Endodermal cell (in vitro differentiated cells): ENCODE results near the gene VOPP1. TPM values are rescaled to one million over a fixed set of nuclear protein-coding genes. Genes with fewer than 3 reads are reported as not detected.

Source experiments
- DNase-seq: peaks from one replicate; pipeline ENCODE4 v3.0.0-alpha.2; 2017
- H3K27ac ChIP-seq: 2 replicates; pipeline ENCODE4 v1.5.1; 2013; ENCODE audit warnings: mild to moderate bottlenecking, low read depth, low read length, moderate library complexity
- H3K27me3 ChIP-seq: 2 replicates; pipeline ENCODE4 v1.6.1; 2013; ENCODE audit warnings: mild to moderate bottlenecking, low read length, moderate library complexity; ENCODE audit not compliant: insufficient read depth, control insufficient read depth, poor library complexity, severe bottlenecking
- H3K36me3 ChIP-seq: 2 replicates; pipeline ENCODE4 v1.7.0; 2013; ENCODE audit warnings: mild to moderate bottlenecking, low read length, moderate library complexity; ENCODE audit not compliant: control insufficient read depth, insufficient read depth
- H3K4me1 ChIP-seq: one replicate; pipeline ENCODE4 v1.7.0; 2013; ENCODE audit warnings: low read length; ENCODE audit not compliant: control insufficient read depth, insufficient read depth
- H3K4me3 ChIP-seq: 2 replicates; pipeline ENCODE4 v1.5.1; 2013; ENCODE audit warnings: mild to moderate bottlenecking, low read length, moderate library complexity
- H3K9ac ChIP-seq: 2 replicates; pipeline ENCODE4 v1.6.1; 2013; ENCODE audit warnings: mild to moderate bottlenecking, low read length, moderate library complexity; ENCODE audit not compliant: poor library complexity, severe bottlenecking; ENCODE audit errors: extremely low read depth
- H3K9me3 ChIP-seq: 2 replicates; pipeline ENCODE4 v1.6.1; 2013; ENCODE audit warnings: mild to moderate bottlenecking, low read length, moderate library complexity; ENCODE audit not compliant: control insufficient read depth
- H3K27ac Mint-ChIP-seq: 2 replicates; pipeline ENCODE4 v1.8.0; 2020; ENCODE audit warnings: mixed read lengths
- H3K27me3 Mint-ChIP-seq: 2 replicates; pipeline ENCODE4 v1.8.0; 2021; ENCODE audit warnings: mild to moderate bottlenecking, mixed read lengths; ENCODE audit not compliant: insufficient read depth
- H3K36me3 Mint-ChIP-seq: 2 replicates; pipeline ENCODE4 v1.8.0; 2020; ENCODE audit warnings: low read depth, mixed read lengths
- H3K4me1 Mint-ChIP-seq: 2 replicates; pipeline ENCODE4 v1.8.0; 2020; ENCODE audit warnings: mixed read lengths
- H3K4me3 Mint-ChIP-seq: 2 replicates; pipeline ENCODE4 v1.8.0; 2020; ENCODE audit warnings: mild to moderate bottlenecking, moderate library complexity, mixed read lengths
- H3K9me3 Mint-ChIP-seq: 2 replicates; pipeline ENCODE4 v1.8.0; 2020; ENCODE audit warnings: mild to moderate bottlenecking, mixed read lengths
- WGBS, 2 experiments: methylation state at CpG; one replicate each; pipeline versions ENCODE4 v1.1.5 to v1.1.7; 2013; ENCODE audit warnings: missing lambda C conversion rate in 2 of 2, mixed read lengths in 1 of 2; ENCODE audit not compliant: insufficient coverage in 1 of 2, insufficient read length in 1 of 2; 5-methylcytosine and 5-hydroxymethylcytosine counted together
- total RNA-seq, 2 donors: library from RNA; stranded (reverse); fragmentation: NEBNext Ultra II Directional in 1 of 2; extraction: Animal tissue kit (Norgen Biotek cat#: 25700) in 1 of 2; gene quantifications; 2 replicates in 1 of 2; 3 replicates in 1 of 2; pipeline ENCODE4 v1.2.1, GENCODE V29; 2021
- TF ChIP-seq, protein P1 (sequence below): fragments of 200-600 bp; sonication (generic); conservative IDR thresholded peaks from 2 replicates; pipeline ENCODE4 v1.5.0; 2021; ENCODE audit warnings: antibody characterized with exemption, mild to moderate bottlenecking

The VOPP1 gene
- total RNA-seq, 2 donors from 2014 or later = 48.8 to 53.6 TPM

DNA sequence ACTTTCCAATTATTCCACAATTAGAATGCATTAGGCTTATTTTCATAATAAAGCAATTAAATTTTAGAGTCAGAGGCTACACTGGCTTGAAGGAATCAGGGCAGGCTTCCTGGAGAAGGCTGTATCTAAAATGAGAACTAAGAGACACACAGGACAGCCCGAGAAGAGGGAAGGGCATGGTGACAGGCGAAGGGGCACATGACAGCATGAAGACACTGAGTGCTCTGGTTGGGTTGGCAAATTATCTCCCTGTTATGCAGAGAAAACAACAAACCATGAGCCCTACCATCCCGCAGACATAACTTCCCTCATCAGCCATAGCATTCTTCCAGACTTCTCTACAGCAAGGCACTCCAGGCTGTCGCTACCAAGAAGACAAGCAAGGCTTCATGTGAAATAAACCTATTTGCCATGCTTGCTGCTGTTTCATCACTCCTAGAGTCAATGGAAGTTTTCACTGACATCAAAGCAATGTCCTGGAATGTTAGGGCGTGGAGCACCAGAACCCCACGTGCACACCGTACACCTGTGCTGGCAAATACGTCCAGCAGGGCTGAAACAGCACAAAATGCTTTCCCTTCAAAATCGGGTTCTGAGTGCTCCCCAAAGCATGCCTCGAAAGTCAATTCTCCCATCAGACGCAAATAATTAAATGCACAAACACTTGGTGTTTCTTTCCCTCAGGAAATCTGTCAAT is 21.3 kb downstream of the VOPP1 start:
- no peaks in the 10 kb centered on the region for H3K27me3 ChIP-seq
- H3K36me3 ChIP-seq = peaks cover 9% of the 10 kb centered on the region
- peaks cover 2% of the 10 kb centered on the region for H3K4me1 ChIP-seq
- H3K9me3 Mint-ChIP-seq = no peaks in the 10 kb centered on the region
- H3K4me1 Mint-ChIP-seq = peaks cover 28% of the 10 kb centered on the region
- H3K27me3 Mint-ChIP-seq = no peaks in the 10 kb centered on the region
- no peaks in the 10 kb centered on the region for H3K9me3 ChIP-seq
- no peak overlapping the region for H3K4me3 Mint-ChIP-seq
- H3K27ac Mint-ChIP-seq = no peak overlapping the region
- H3K9ac ChIP-seq = no peak overlapping the region
- peak; percentile 26 for DNase-seq
- H3K27ac ChIP-seq = no peak overlapping the region
- TF ChIP-seq, protein P1, sequence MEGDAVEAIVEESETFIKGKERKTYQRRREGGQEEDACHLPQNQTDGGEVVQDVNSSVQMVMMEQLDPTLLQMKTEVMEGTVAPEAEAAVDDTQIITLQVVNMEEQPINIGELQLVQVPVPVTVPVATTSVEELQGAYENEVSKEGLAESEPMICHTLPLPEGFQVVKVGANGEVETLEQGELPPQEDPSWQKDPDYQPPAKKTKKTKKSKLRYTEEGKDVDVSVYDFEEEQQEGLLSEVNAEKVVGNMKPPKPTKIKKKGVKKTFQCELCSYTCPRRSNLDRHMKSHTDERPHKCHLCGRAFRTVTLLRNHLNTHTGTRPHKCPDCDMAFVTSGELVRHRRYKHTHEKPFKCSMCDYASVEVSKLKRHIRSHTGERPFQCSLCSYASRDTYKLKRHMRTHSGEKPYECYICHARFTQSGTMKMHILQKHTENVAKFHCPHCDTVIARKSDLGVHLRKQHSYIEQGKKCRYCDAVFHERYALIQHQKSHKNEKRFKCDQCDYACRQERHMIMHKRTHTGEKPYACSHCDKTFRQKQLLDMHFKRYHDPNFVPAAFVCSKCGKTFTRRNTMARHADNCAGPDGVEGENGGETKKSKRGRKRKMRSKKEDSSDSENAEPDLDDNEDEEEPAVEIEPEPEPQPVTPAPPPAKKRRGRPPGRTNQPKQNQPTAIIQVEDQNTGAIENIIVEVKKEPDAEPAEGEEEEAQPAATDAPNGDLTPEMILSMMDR = no peak
- 93 to 97% methylated on average over 9 to 11 of the region's 11 CpGs for WGBS, 2 experiments
- H3K36me3 Mint-ChIP-seq = no peaks in the 10 kb centered on the region
- no peak overlapping the region for H3K4me3 ChIP-seq

GRCh38 chr7:55550010-55550663 is 22.2 kb downstream of the VOPP1 start:
- no peak overlapping the region for H3K27ac ChIP-seq
- TF ChIP-seq, protein P1 = peak; percentile 48
- 95 to 97% methylated on average over 11 to 15 of the region's 15 CpGs for WGBS, 2 experiments
- H3K4me3 Mint-ChIP-seq = no peak overlapping the region
- H3K9me3 Mint-ChIP-seq = no peaks in the 10 kb centered on the region
- H3K9ac ChIP-seq = no peak overlapping the region
- H3K27me3 ChIP-seq = no peaks in the 10 kb centered on the region
- H3K4me1 ChIP-seq = no peaks in the 10 kb centered on the region
- no peaks in the 10 kb centered on the region for H3K27me3 Mint-ChIP-seq
- peaks cover 22% of the 10 kb centered on the region for H3K4me1 Mint-ChIP-seq
- H3K36me3 ChIP-seq = peaks cover under 1% of the 10 kb centered on the region
- no peak overlapping the region for H3K4me3 ChIP-seq
- no peak overlapping the region for H3K27ac Mint-ChIP-seq
- H3K9me3 ChIP-seq = no peaks in the 10 kb centered on the region
- DNase-seq = peak; percentile 49
- H3K36me3 Mint-ChIP-seq = no peaks in the 10 kb centered on the region

DNA sequence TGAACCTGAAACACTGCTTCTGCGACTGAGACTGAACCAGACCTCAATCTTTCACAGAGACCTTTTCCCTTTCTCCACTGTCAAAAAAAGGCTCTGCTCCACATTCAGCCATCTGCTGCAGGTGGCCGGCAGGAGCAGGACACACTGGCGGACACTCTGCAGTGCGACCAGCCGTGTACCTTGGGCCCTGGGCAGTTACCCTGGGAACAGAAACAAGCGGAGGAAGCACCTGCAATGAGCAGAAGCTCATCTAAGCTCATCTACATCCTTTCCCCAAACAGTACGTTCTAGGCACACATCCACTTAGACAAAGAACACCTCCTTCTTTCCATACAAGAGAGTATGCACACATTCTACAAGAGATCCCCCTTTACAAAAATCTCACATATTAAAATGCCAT is 22.8 kb downstream of the VOPP1 start:
- Mint-ChIP-seq H3K27me3 (no peaks in the 10 kb centered on the region), H3K4me3 (no peak overlapping the region), H3K27ac (no peak overlapping the region), H3K9me3 (no peaks in the 10 kb centered on the region), H3K4me1 (peaks cover 15% of the 10 kb centered on the region), H3K36me3 (no peaks in the 10 kb centered on the region)
- TF ChIP-seq, protein P1 = no peak
- no peak for DNase-seq
- WGBS, 2 experiments = 91 to 100% methylated on average over 2 to 7 of the region's 7 CpGs
- Histone ChIP-seq H3K9me3 (no peaks in the 10 kb centered on the region), H3K36me3 (no peaks in the 10 kb centered on the region), H3K4me3 (no peak overlapping the region), H3K27me3 (no peaks in the 10 kb centered on the region), H3K4me1 (no peaks in the 10 kb centered on the region), H3K9ac (no peak overlapping the region), H3K27ac (no peak overlapping the region)
